ENCODE results near the gene KLHL5. TPM values are rescaled to one million over a fixed set of nuclear protein-coding genes. Genes with fewer than 3 reads are reported as not detected.

KLHL5 gene
- total RNA-seq, 4 donors from 2014 or later = 54.6 to 77.5 (median 64.7) TPM

- TF ChIP-seq CTCF (IDR thresholded peaks at IDR 0.05; ENCODE audit: low read depth) = no peak
Measured at GRCh38 chr4:39044364-39044955, 17.6 kb upstream of the KLHL5 start.

- no peak for TF ChIP-seq CTCF (IDR thresholded peaks at IDR 0.05; ENCODE audit: low read depth)
Measured at GRCh38 chr4:39044956-39045826, 16.8 kb upstream of the KLHL5 start.

- no peak for TF ChIP-seq CTCF (IDR thresholded peaks at IDR 0.05; ENCODE audit: low read depth)
Measured at GRCh38 chr4:39045827-39046221, 16.2 kb upstream of the KLHL5 start.

GRCh38 chr4:39046249-39046648 lies 15.8 kb upstream of the KLHL5 start:
- TF ChIP-seq CTCF (IDR thresholded peaks at IDR 0.05; ENCODE audit: low read depth) = no peak

GRCh38 chr4:39047681-39048080 lies 14.4 kb upstream of the KLHL5 start:
- no peak for TF ChIP-seq CTCF (IDR thresholded peaks at IDR 0.05; ENCODE audit: low read depth)

GRCh38 chr4:39048311-39048710 lies 13.7 kb upstream of the KLHL5 start:
- no peak for TF ChIP-seq CTCF (IDR thresholded peaks at IDR 0.05; ENCODE audit: low read depth)

GRCh38 chr4:39050590-39050989 lies 11.4 kb upstream of the KLHL5 start:
- no peak for TF ChIP-seq CTCF (IDR thresholded peaks at IDR 0.05; ENCODE audit: low read depth)

Data from subcutaneous adipose tissue (tissue), 4 donors.